ENCODE results near the gene PTGES. TPM values are rescaled to one million over a fixed set of nuclear protein-coding genes. Genes with fewer than 3 reads are reported as not detected.
A peak's percentile ranks its signal among the peaks of the same experiment; 100 is the strongest.

The PTGES gene
- total RNA-seq, 1 experiment from 2014 or later: 74.0 TPM

DNA sequence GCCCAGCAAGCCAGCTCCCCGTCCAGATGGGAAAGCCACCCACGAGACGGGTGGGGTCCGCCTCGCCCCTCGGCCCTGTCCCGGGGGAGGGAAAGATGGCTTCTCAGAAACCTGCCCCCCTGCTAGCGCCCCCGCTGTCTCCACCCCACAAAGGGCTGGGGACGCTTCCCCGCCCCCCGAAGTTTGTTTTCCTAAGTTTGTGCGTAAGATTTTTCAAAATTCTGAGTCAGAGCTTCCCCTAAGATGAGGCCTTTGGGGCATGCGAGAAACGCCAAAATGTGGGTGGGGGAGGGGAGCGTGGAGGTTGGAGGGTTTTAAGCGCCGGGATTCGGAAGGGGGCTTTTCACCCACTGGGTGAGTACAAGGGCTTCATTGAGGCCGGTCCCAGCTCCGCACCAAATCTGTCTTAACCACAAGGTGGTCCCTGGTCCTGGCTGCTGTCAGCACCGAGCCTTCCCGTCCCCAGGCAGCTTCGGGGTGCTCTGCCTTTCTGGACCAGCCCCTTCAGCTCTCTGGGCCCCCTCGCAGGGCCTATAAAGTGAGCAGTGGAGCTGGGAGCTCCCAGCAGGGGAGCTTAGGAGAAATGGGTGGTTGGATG is 55.1 kb downstream of the PTGES start:
- Mint-ChIP-seq H3K4me3 (ENCODE audit: unreplicated experiment) (peak overlapping the region; percentile 52), H3K27me3 (ENCODE audit: insufficient read depth, unreplicated experiment) (peaks cover 25% of the 10 kb centered on the region), H3K4me1 (ENCODE audit: insufficient read depth, unreplicated experiment) (no peaks in the 10 kb centered on the region), H3K27ac (ENCODE audit: low read depth, unreplicated experiment) (no peak overlapping the region), H3K9me3 (ENCODE audit: unreplicated experiment) (no peaks in the 10 kb centered on the region), H3K36me3 (ENCODE audit: insufficient read depth, unreplicated experiment) (no peaks in the 10 kb centered on the region)
- POLR2A ChIA-PET: no interaction called here
- TF ChIP-seq, protein P1, sequence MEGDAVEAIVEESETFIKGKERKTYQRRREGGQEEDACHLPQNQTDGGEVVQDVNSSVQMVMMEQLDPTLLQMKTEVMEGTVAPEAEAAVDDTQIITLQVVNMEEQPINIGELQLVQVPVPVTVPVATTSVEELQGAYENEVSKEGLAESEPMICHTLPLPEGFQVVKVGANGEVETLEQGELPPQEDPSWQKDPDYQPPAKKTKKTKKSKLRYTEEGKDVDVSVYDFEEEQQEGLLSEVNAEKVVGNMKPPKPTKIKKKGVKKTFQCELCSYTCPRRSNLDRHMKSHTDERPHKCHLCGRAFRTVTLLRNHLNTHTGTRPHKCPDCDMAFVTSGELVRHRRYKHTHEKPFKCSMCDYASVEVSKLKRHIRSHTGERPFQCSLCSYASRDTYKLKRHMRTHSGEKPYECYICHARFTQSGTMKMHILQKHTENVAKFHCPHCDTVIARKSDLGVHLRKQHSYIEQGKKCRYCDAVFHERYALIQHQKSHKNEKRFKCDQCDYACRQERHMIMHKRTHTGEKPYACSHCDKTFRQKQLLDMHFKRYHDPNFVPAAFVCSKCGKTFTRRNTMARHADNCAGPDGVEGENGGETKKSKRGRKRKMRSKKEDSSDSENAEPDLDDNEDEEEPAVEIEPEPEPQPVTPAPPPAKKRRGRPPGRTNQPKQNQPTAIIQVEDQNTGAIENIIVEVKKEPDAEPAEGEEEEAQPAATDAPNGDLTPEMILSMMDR (IDR thresholded peaks at IDR 0.05; ENCODE audit: unreplicated experiment): no peak
- DNase-seq (ENCODE audit: unreplicated experiment): peak; percentile 55
- intact Hi-C loops (cut with micrococcal nuclease): no loop called here
- BruUV-seq (replicated peaks): no TSS peak
- CTCF ChIA-PET: interaction anchor here (0.6 kb wide), 1 partner anchor 21 kb away, joined by 3 read pairs; no protein-coding TSS in a partner anchor

GRCh38 chr9:129696944-129697655 is 55.7 kb downstream of the PTGES start:
- intact Hi-C loops (cut with micrococcal nuclease): no loop called here
- Mint-ChIP-seq H3K36me3 (ENCODE audit: insufficient read depth, unreplicated experiment) (no peaks in the 10 kb centered on the region), H3K27me3 (ENCODE audit: insufficient read depth, unreplicated experiment) (peaks cover 25% of the 10 kb centered on the region), H3K4me1 (ENCODE audit: insufficient read depth, unreplicated experiment) (no peaks in the 10 kb centered on the region), H3K9me3 (ENCODE audit: unreplicated experiment) (no peaks in the 10 kb centered on the region), H3K4me3 (ENCODE audit: unreplicated experiment) (peak overlapping the region; percentile 61), H3K27ac (ENCODE audit: low read depth, unreplicated experiment) (no peak overlapping the region)
- TF ChIP-seq, protein P1 (IDR thresholded peaks at IDR 0.05; ENCODE audit: unreplicated experiment): no peak
- no peak for DNase-seq (ENCODE audit: unreplicated experiment)
- POLR2A ChIA-PET: no interaction called here
- CTCF ChIA-PET: interaction anchor here (0.6 kb wide), 1 partner anchor 29 kb away, joined by 4 read pairs; no protein-coding TSS in a partner anchor
- no TSS peak for BruUV-seq (replicated peaks)

GRCh38 chr9:129695870-129696269 is 57.0 kb downstream of the PTGES start:
- no peak for DNase-seq (ENCODE audit: unreplicated experiment)
- no TSS peak for BruUV-seq (replicated peaks)
- TF ChIP-seq, protein P1 (IDR thresholded peaks at IDR 0.05; ENCODE audit: unreplicated experiment): no peak
- Mint-ChIP-seq H3K36me3 (ENCODE audit: insufficient read depth, unreplicated experiment) (no peaks in the 10 kb centered on the region), H3K27me3 (ENCODE audit: insufficient read depth, unreplicated experiment) (peaks cover 25% of the 10 kb centered on the region), H3K27ac (ENCODE audit: low read depth, unreplicated experiment) (no peak overlapping the region), H3K4me1 (ENCODE audit: insufficient read depth, unreplicated experiment) (no peaks in the 10 kb centered on the region), H3K4me3 (ENCODE audit: unreplicated experiment) (no peak overlapping the region), H3K9me3 (ENCODE audit: unreplicated experiment) (no peaks in the 10 kb centered on the region)
- CTCF ChIA-PET: interaction anchor here (0.7 kb wide), 1 partner anchor 1834 kb away, joined by 3 read pairs; no protein-coding TSS in a partner anchor
- intact Hi-C loops (cut with micrococcal nuclease): no loop called here
- POLR2A ChIA-PET: interaction anchor here (0.6 to 0.8 kb wide), 2 partner anchors 10 to 46 kb away, joined by 3 read pairs; no protein-coding TSS in a partner anchor

DNA sequence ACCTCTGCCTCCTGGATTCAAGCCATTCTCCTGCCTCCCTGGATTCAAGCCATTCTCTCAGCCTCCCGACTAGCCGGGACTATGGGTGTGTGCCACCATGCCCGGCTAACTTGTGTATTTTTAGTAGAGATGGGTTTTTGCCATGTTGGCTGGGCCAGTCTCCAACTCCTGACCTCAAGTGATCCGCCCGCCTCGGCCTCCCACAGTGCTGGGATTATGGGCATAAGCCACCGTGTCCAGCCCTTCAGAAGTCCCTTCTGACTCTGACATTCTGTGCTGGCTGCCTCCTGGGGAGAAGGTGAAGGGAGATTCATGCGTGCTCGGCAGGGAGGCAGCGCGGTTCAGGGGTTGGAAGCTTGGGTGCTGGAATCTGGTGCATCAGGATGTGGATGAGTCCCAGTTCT is 58.6 kb downstream of the PTGES start:
- H3K36me3 Mint-ChIP-seq (ENCODE audit: insufficient read depth, unreplicated experiment): no peaks in the 10 kb centered on the region

More for the DNA sequence above, 58.6 kb downstream of the PTGES start:
- Mint-ChIP-seq H3K4me1 (ENCODE audit: insufficient read depth, unreplicated experiment) (no peaks in the 10 kb centered on the region), H3K9me3 (ENCODE audit: unreplicated experiment) (no peaks in the 10 kb centered on the region), H3K27me3 (ENCODE audit: insufficient read depth, unreplicated experiment) (peaks cover 25% of the 10 kb centered on the region), H3K27ac (ENCODE audit: low read depth, unreplicated experiment) (no peak overlapping the region), H3K4me3 (ENCODE audit: unreplicated experiment) (no peak overlapping the region)
- no TSS peak for BruUV-seq (replicated peaks)
- ChIA-PET POLR2A (interaction anchor here (1.1 kb wide), 1 partner anchor 21 kb away, joined by 3 read pairs; no protein-coding TSS in a partner anchor), CTCF (no interaction called here)
- intact Hi-C loops (cut with micrococcal nuclease): no loop called here
- DNase-seq (ENCODE audit: unreplicated experiment): peak; percentile 18
- TF ChIP-seq, protein P1 (IDR thresholded peaks at IDR 0.05; ENCODE audit: unreplicated experiment): no peak
